GM21360 (cell line): ENCODE results near the gene MYL6.
"Not testable (repeated sequence)": the region's sequence is repeated elsewhere in the genome, so short reads cannot be mapped to it uniquely, and the experiment has no call there.

ENCODE experiments used
- ATAC-seq: cut with Tn5 transposase; IDR thresholded peaks from one replicate; pipeline ENCODE4 v1.9.1; 2021; ENCODE audit warnings: mild to moderate bottlenecking, moderate library complexity; ENCODE audit not compliant: unreplicated experiment

The MYL6 gene

DNA sequence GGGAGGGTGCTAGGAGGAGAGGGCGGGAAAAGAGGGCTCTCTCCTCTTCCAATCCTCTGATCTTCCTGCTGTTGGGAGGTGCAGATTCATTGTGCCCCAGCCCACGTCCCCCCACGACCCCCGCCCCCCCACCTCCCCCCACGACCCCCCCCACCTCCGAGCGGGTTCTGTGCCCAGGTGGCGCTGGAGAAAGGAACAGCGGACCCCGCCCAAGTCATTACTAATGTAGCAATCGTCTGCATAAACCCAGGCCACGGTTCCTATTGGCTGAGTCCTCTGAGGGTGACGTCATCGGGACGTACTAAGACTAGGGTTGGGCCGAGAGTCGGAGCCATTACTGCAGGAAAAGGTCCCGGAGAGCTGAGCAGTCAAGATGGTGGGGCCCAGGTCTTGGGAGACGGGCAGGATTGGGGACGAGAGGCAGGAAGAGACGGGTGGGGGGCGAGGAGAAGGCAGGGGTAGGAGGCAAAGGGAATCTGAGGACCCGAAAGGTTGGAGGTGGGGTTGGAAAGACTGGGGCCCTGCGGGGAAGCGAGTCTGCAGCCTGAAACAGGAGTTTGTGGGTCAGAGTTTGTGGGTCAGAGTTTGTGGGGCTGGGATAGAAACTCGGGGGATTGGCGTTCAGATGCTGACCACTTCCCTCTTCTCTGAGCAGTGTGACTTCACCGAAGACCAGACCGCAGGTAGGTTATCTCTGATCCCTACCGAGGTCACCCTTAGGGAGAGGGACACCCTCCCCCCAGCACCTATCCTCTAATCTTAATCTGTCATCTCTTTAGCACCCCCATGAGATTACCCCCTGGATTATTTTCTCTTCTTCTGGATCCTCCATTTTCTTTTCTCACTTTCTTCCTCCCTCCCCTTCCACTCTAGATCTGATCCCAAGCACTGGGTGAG is at the start of gene MYL6:
TSS of gene MYL6 (plus strand) at position 331 of the 897 bp plus-strand sequence. CDS start at position 374, 43 bp downstream.
- peak; percentile 71 for ATAC-seq

GRCh38 chr12:56110571-56110970 is 47.6 kb upstream of the MYL6 start:
- no peak for ATAC-seq

DNA sequence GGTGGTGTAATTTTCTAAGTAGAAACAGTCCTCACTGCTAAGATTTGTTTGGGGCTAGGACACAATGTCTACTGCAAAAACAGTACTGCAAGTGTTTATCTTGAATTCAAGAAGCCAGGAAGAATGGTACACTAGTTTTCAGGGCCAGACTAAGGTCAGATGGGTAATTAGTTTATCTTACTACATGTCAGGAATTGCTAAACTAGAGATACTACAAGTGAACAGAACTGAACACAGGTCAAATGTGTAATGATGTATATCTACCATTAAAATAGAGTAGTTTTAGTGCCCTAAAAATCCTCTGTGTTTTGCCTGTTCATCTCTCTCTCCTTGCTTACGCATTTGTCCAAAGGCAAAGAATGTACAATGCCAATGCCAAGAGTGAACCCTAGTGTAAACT is 44.1 kb upstream of the MYL6 start:
- ATAC-seq = no peak

DNA sequence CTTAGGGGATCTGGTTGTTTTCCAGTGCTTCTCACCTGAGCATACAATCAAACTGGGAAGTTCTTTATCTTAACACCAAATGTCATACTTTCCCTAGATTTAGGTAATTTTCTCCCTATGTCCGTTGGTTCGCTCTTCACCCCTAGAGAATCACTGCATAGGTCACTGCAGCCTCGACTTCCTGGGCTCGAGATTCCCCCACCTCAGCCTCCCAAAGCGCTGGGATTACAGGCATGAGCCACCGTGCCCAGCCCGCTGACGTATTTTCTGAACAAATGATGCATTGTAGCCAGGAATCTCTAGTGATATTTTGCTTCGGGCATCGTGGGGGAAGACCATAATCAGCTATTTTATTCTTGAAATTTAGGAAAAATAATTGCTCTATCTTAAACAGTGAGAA is 42.8 kb upstream of the MYL6 start:
- no peak for ATAC-seq

- ATAC-seq = peak; percentile 39
Measured at GRCh38 chr12:56116267-56117081, 41.7 kb upstream of the MYL6 start, which contains the start of gene RPL41. RPL41 (plus strand) TSS chr12:56116633.

DNA sequence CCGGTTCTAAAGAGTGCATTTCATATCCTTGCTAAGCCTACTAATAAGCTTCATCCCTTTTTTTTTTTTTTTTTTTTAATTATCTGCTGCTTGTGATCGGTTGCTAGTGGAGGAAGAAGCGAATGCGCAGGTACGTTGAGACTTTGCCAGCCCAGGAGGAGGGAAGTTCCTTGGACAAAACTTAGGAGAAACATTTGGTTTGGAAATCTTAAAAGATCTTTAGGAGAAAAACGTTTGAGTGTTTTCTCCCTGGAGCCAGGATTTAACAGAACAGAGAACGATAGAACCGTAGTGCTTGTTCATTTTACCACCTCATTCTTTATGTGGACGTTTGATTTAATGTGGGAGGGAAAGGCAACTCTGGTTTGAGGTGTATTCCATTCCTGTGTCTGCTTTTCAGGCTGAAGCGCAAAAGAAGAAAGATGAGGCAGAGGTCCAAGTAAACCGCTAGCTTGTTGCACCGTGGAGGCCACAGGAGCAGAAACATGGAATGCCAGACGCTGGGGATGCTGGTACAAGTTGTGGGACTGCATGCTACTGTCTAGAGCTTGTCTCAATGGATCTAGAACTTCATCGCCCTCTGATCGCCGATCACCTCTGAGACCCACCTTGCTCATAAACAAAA is 41.0 kb upstream of the MYL6 start:
- ATAC-seq = not testable (repeated sequence)

DNA sequence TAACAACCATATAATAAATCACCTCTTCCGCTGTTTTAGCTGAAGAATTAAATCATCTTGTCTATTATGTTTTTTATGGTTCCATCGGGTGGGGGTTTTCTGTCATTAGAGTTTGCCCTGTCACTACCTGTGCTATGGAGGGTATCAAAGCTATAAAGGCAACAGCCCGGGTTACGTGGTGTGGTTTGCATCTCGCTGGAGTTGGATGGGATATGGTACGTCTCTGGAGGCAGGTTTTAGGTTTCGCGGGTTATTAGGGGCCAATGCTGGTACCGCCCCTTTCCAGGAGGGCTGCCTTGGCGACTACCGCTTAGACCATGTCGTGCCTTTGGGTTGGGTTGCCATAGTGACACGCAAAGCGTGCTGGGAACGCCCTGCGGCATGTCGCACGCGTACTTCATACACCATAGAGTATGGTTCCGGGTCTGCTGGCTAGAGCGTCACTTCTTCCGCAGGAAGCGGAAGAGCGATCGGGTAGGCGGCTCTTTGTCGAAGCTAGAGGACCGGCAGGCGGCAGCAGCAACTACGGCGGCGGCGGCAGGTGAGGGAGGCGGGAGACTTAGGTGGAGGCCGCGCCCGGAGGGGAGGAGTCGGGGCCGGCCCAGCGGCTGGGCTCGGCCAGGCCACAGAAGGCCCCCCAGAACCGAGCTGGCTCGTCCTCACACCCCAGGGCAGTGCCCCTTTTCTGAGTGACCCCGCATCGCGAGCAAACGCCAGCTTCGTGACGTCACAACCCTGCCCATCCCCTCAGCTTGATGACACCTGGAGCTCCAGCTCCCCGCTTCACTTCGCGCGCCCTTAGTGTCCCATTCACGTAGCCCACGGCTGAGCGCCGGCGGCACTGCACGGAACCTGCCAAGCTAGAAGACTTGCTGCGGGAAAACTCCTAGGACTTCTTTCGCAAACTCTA is 40.1 kb upstream of the MYL6 start, which contains the start of gene ZC3H10:
TSS of gene ZC3H10 (plus strand) at position 489 of the 910 bp plus-strand sequence. CDS start 2,297 bp downstream, outside the sequence.
- ATAC-seq = peak; percentile 85

GRCh38 chr12:56118688-56119357 is 39.3 kb upstream of the MYL6 start:
- no peak for ATAC-seq

DNA sequence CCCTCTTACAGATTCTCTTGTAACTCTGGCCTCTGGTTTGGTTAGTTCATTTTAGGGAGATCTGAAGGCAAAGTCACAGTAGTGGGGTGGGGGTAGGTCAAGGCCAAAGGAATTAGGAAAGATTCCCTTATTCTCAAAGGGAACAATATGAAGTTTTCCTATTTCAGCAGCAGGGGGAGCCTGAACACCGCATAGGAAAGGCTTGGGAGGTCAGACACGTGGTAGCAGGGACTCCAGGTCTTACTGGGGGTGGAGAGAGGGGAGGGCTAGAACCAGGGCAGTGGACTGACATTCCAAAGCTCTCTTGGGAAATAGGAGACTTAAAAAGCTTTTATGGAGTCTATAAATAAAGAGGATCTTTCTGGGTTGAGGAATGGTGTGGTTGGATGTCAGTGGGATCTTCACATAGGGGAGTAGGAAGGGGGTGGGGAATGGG is 38.8 kb upstream of the MYL6 start:
- ATAC-seq = no peak

- no peak for ATAC-seq
Measured at GRCh38 chr12:56120158-56120846, 37.9 kb upstream of the MYL6 start.

- no peak for ATAC-seq
Measured at GRCh38 chr12:56121204-56121870, 36.8 kb upstream of the MYL6 start.

DNA sequence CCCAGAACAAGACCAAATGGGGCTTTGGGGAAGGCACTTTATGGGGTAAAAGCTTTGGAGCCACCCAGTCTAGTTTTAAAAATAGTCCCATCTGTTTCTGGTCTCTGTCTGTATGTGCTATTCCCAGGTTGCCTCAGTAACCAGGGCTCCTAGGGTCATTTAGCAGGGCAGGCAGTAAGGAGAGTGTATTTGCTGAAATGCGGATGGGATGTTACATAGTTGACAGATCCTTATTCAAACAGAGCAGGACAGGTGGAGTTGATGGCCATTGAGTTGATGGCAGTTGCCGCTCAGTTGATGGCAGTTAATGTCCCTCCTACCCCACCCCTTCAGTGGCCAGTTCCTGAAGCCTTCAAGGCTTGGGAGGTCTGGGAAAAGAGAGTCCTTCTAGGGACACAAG is 35.5 kb upstream of the MYL6 start:
- no peak for ATAC-seq

GRCh38 chr12:56124133-56124532 is 34.0 kb upstream of the MYL6 start:
- no peak for ATAC-seq

- ATAC-seq = no peak
Measured at GRCh38 chr12:56126732-56127239, 31.4 kb upstream of the MYL6 start.

DNA sequence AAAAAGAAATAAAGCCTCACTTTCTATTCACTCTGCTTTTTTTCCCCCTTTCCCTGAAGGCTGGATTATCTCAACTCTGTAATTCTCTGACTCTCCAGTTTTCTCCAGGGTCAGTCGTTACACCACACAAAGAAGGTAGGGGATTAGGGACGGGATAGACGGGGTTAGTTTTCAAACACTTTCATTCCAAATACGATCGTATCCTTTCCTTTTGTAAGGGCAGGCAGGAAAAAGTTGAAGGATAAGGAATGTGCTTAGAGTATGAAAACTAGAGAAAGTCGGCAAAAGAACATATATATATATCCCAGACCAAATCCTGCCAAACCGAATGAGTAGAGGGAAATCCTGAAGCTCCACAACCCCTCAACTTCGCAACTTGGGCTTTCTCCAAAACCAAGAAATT is 30.7 kb upstream of the MYL6 start:
- ATAC-seq = no peak

- peak; percentile 85 for ATAC-seq
Measured at GRCh38 chr12:56127888-56128669, 30.1 kb upstream of the MYL6 start, which contains the start of gene ESYT1. ESYT1 (plus strand) TSS chr12:56128267; CDS start chr12:56128320, 53 bp downstream.

- no peak for ATAC-seq
Measured at GRCh38 chr12:56128670-56129205, 29.4 kb upstream of the MYL6 start.
